B cell (primary cell): ENCODE measurements around the gene TM9SF4. TPM values are rescaled to one million over a fixed set of nuclear protein-coding genes. Genes with fewer than 3 reads are reported as not detected.

ENCODE experiments used
- ATAC-seq: fragments of 200-7000 bp; cut with Tn5 transposase; one replicate; pipeline ENCODE4 v1.10.0; 2021; ENCODE audit warnings: low read depth, mild to moderate bottlenecking, moderate number of reproducible peaks, moderate library complexity
- CTCF ChIA-PET: fragments of 350-600 bp; sonication (Branson Sonifier 250); formaldehyde crosslinking; loops from one replicate; lab custom pipeline; 2021; ENCODE audit warnings: antibody characterized with exemption, inconsistent platforms; lab: Charles Lee
- POLR2A ChIA-PET: fragments of 350-600 bp; sonication (Branson Sonifier 250); formaldehyde crosslinking; loops from one replicate; lab custom pipeline; 2021; ENCODE audit warnings: antibody characterized with exemption; lab: Charles Lee
- DNase-seq: peaks from one replicate; pipeline ENCODE4 v3.0.0; 2013
- H2AFZ ChIP-seq: 2 replicates; pipeline ENCODE4 v1.6.1; 2012; ENCODE audit warnings: mild to moderate bottlenecking, low read depth, low read length; ENCODE audit not compliant: insufficient read depth, poor library complexity, severe bottlenecking
- H3K27ac ChIP-seq, 2 donors: 1 replicate in 1 of 2; 2 replicates in 1 of 2; pipeline ENCODE4 v1.5.1; 2012 to 2013; ENCODE audit warnings: low read length in 2 of 2, mild to moderate bottlenecking in 2 of 2, moderate library complexity in 1 of 2
- H3K27me3 ChIP-seq, 4 experiments: fragments of 200-600 bp in 1 of 4; sonication (generic) in 1 of 4; replicated peaks in 1 of 4; 1 replicate in 2 of 4; 2 replicates in 2 of 4; pipeline versions ENCODE4 v1.6.1 to v1.7.0; 2013 to 2016; ENCODE audit warnings: low read length in 3 of 4, mild to moderate bottlenecking in 2 of 4, mixed read lengths in 1 of 4, moderate library complexity in 1 of 4; ENCODE audit not compliant: insufficient read depth in 4 of 4, control insufficient read depth in 3 of 4; ENCODE audit errors: control extremely low read depth in 1 of 4
- H3K36me3 ChIP-seq, 2 experiments: replicated peaks in 1 of 2; 1 replicate in 1 of 2; 2 replicates in 1 of 2; pipeline versions ENCODE4 v1.6.1 to v1.7.1; 2013; ENCODE audit warnings: low read length in 1 of 2; ENCODE audit not compliant: insufficient read depth in 2 of 2, control insufficient read depth in 1 of 2; ENCODE audit errors: control extremely low read depth in 1 of 2, extremely low read depth in 1 of 2
- H3K4me1 ChIP-seq, 2 donors: fragments of 200-600 bp in 1 of 2; sonication (generic) in 1 of 2; 1 replicate in 1 of 2; 2 replicates in 1 of 2; pipeline versions ENCODE4 v1.5.1 to v1.6.1; 2013 to 2017; ENCODE audit warnings: low read length in 2 of 2; ENCODE audit not compliant: control insufficient read depth in 2 of 2, insufficient read depth in 2 of 2
- H3K4me2 ChIP-seq: replicated peaks from 2 replicates; pipeline ENCODE3; 2012; ENCODE audit warnings: mild to moderate bottlenecking, low read depth, low read length; ENCODE audit not compliant: poor library complexity, severe bottlenecking
- H3K4me3 ChIP-seq, 5 experiments: fragments of 200-600 bp in 1 of 5; sonication (generic) in 1 of 5; 1 replicate in 3 of 5; 2 replicates in 2 of 5; pipeline versions ENCODE4 v1.5.1 to v1.7.0; 2011 to 2016; ENCODE audit warnings: low read length in 4 of 5, mild to moderate bottlenecking in 4 of 5, low read depth in 2 of 5, control low read depth in 1 of 5, moderate library complexity in 1 of 5; ENCODE audit not compliant: insufficient read depth in 1 of 5; ENCODE audit errors: control extremely low read depth in 1 of 5, extremely low read depth in 1 of 5
- H3K79me2 ChIP-seq: fragments of 200-600 bp; sonication (generic); one replicate; pipeline ENCODE4 v1.6.0; 2016; ENCODE audit warnings: low read length; ENCODE audit not compliant: control insufficient read depth, insufficient read depth
- H3K9ac ChIP-seq: fragments of 200-600 bp; sonication (generic); 2 replicates; pipeline ENCODE4 v1.6.1; 2017; ENCODE audit warnings: mild to moderate bottlenecking, low read length, moderate library complexity
- H3K9me3 ChIP-seq, 3 donors: one replicate each; pipeline versions ENCODE4 v1.6.1 to v1.7.1; 2013; ENCODE audit warnings: low read length in 2 of 3; ENCODE audit not compliant: control insufficient read depth in 2 of 3, insufficient read depth in 1 of 3; ENCODE audit errors: control extremely low read depth in 1 of 3
- H4K20me1 ChIP-seq: 2 replicates; pipeline ENCODE4 v1.6.0; 2012; ENCODE audit warnings: mild to moderate bottlenecking, low read length; ENCODE audit not compliant: insufficient read depth, control insufficient read depth, poor library complexity, severe bottlenecking
- H3K27ac Mint-ChIP-seq: one replicate; pipeline ENCODE4 v1.8.0; 2021; ENCODE audit warnings: mixed read lengths
- H3K27me3 Mint-ChIP-seq: one replicate; pipeline ENCODE4 v1.8.0; 2021; ENCODE audit warnings: mixed read lengths
- H3K4me1 Mint-ChIP-seq: one replicate; pipeline ENCODE4 v1.8.0; 2021; ENCODE audit warnings: mixed read lengths
- H3K4me3 Mint-ChIP-seq: one replicate; pipeline ENCODE4 v1.8.0; 2021; ENCODE audit warnings: mixed read lengths
- H3K9me3 Mint-ChIP-seq: one replicate; pipeline ENCODE4 v1.8.0; 2022; ENCODE audit warnings: mixed read lengths; ENCODE audit not compliant: insufficient read depth
- EZH2 ChIP-seq: IDR thresholded peaks from 2 replicates; pipeline ENCODE4 v1.6.1; 2012; ENCODE audit warnings: borderline replicate concordance, low read depth, mild to moderate bottlenecking, moderate library complexity, low read length; ENCODE audit not compliant: insufficient read depth, poor library complexity, severe bottlenecking
- WGBS: methylation state at CpG from one replicate; pipeline ENCODE4 v1.1.5; 2013; ENCODE audit warnings: missing lambda C conversion rate; ENCODE audit not compliant: insufficient coverage; 5-methylcytosine and 5-hydroxymethylcytosine counted together
- intact Hi-C: fragments of 100-400 bp; cut with micrococcal nuclease; formaldehyde crosslinking; loops from one replicate; pipeline ENCODE4 v1.10.0; 2022
- polyA plus RNA-seq: library from polyadenylated mRNA; depleted of rRNA; stranded (reverse); fragments of >200 nt; gene quantifications from 2 replicates; pipeline ENCODE4 v1.2.3, GENCODE V29; 2012
- total RNA-seq, 2 donors: library from RNA; stranded (reverse); fragments of 120-200 nt in 1 of 2; gene quantifications; 1 replicate in 1 of 2; 2 replicates in 1 of 2; pipeline versions ENCODE4 v1.2.3 to v1.2.4, GENCODE V29; 2013 to 2022
- TF ChIP-seq, protein P1 (sequence below): fragments of 200-600 bp; IDR thresholded peaks from one replicate; pipeline ENCODE4 v1.8.0; 2022; ENCODE audit warnings: antibody characterized with exemption, mild to moderate bottlenecking

TM9SF4 gene
- total and polyA plus RNA-seq, 2 donors (not counting 1 experiment from before 2014, with no cell fraction given), result 23.5 to 53.8 TPM

DNA sequence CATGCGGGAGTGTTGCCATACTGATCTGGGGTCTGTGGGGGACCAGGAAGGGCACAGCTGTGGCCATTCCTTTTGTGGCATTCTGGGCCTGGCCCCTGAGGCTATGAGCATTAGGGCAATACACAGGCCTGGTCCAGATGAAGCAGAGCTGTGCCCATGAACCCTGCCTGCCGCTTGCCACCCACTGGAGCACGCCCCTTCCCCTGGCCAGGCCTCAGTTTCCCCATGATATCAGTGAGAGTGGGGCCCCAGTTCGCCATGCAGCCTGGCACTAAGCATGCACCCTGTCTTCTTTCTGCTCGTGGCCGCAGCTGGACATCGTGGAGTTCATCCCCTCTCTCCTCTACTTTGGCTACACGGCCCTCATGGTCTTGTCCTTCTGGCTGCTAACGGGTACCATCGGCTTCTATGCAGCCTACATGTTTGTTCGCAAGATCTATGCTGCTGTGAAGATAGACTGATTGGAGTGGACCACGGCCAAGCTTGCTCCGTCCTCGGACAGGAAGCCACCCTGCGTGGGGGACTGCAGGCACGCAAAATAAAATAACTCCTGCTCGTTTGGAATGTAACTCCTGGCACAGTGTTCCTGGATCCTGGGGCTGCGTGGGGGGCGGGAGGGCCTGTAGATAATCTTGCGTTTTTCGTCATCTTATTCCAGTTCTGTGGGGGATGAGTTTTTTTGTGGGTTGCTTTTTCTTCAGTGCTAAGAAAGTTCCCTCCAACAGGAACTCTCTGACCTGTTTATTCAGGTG lies 55.6 kb downstream of the TM9SF4 start:
- Histone ChIP-seq H3K27ac (no peak overlapping the region), H3K4me2 (no peak overlapping the region), H3K4me3 (no peak overlapping the region), H3K27me3 (no peaks in the 10 kb centered on the region), H3K9me3 (no peaks in the 10 kb centered on the region), H2AFZ (no peak overlapping the region), H3K79me2 (no peaks in the 10 kb centered on the region), H3K36me3 (peaks cover 0 to 42% of the 10 kb centered on the region in 2 experiments), H4K20me1 (no peaks in the 10 kb centered on the region), H3K4me1 (no peaks in the 10 kb centered on the region), H3K9ac (no peak overlapping the region)
- CTCF ChIA-PET, result no interaction called here
- POLR2A ChIA-PET, result no interaction called here
- no peak overlapping the region for H3K27ac Mint-ChIP-seq
- H3K9me3 Mint-ChIP-seq, result no peaks in the 10 kb centered on the region
- whole genome bisulfite sequencing, result 98% methylated on average over 21 of the region's 21 CpGs
- intact Hi-C loops, result no loop called here
- ATAC-seq (no peak), DNase-seq (no peak)
- TF ChIP-seq EZH2, result no peak
- TF ChIP-seq, protein P1, sequence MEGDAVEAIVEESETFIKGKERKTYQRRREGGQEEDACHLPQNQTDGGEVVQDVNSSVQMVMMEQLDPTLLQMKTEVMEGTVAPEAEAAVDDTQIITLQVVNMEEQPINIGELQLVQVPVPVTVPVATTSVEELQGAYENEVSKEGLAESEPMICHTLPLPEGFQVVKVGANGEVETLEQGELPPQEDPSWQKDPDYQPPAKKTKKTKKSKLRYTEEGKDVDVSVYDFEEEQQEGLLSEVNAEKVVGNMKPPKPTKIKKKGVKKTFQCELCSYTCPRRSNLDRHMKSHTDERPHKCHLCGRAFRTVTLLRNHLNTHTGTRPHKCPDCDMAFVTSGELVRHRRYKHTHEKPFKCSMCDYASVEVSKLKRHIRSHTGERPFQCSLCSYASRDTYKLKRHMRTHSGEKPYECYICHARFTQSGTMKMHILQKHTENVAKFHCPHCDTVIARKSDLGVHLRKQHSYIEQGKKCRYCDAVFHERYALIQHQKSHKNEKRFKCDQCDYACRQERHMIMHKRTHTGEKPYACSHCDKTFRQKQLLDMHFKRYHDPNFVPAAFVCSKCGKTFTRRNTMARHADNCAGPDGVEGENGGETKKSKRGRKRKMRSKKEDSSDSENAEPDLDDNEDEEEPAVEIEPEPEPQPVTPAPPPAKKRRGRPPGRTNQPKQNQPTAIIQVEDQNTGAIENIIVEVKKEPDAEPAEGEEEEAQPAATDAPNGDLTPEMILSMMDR, result no peak
- H3K27me3 Mint-ChIP-seq, result no peaks in the 10 kb centered on the region
- no peaks in the 10 kb centered on the region for H3K4me1 Mint-ChIP-seq
- H3K4me3 Mint-ChIP-seq, result no peak overlapping the region

DNA sequence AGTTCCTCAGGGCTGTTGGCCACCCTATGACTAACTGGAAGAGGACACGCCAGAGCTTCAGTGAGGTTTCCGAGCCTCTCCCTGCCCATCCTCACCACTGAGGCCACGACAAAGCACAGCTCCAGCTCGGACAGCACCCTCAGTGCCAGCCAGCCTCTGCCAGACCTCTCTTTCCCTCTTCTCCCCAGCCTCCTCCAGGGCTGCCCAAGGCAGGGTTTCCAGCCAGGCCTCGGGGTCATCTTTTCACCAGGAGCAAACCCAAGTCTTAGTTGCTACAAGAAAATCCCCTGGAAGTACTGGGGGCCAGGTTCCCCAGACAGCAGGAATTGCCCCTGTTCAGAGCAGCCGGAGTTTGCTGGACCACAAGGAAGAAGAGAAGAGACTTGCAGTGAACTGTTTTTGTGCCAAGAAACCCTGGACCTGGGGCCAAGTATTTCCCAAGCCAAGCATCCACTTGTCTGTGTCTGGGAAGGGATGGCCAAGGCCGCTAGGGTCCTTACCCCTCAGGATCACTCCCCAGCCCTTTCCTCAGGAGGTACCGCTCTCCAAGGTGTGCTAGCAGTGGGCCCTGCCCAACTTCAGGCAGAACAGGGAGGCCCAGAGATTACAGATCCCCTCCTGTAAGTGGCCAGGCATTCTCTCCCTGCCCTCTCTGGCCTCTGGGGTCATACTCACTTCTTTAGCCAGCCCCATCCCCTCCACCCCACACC lies 56.5 kb downstream of the TM9SF4 start:
- Histone ChIP-seq H4K20me1 (no peaks in the 10 kb centered on the region), H3K4me2 (no peak overlapping the region), H3K9ac (no peak overlapping the region), H3K4me1 (no peaks in the 10 kb centered on the region), H3K4me3 (no peak overlapping the region), H3K27me3 (no peaks in the 10 kb centered on the region), H3K9me3 (no peaks in the 10 kb centered on the region), H3K36me3 (peaks cover 0 to 39% of the 10 kb centered on the region in 2 experiments), H2AFZ (no peak overlapping the region), H3K79me2 (no peaks in the 10 kb centered on the region), H3K27ac (no peak overlapping the region)
- CTCF ChIA-PET, result no interaction called here
- intact Hi-C loops, result no loop called here
- ATAC-seq (no peak), DNase-seq (no peak)
- H3K9me3 Mint-ChIP-seq, result no peaks in the 10 kb centered on the region
- H3K27me3 Mint-ChIP-seq, result no peaks in the 10 kb centered on the region
- no peaks in the 10 kb centered on the region for H3K4me1 Mint-ChIP-seq
- WGBS, result 98% methylated on average over 8 of the region's 8 CpGs
- TF ChIP-seq, protein P1, result no peak
- no peak for TF ChIP-seq EZH2
- H3K27ac Mint-ChIP-seq, result no peak overlapping the region
- POLR2A ChIA-PET, result no interaction called here
- H3K4me3 Mint-ChIP-seq, result no peak overlapping the region
